ENCODE measurements around the gene TRAF3IP1.
A peak's percentile ranks its signal among the peaks of the same experiment; 100 is the strongest.
"Not testable (repeated sequence)": the region's sequence is repeated elsewhere in the genome, so short reads cannot be mapped to it uniquely, and the experiment has no call there.

The TRAF3IP1 gene

GRCh38 chr2:238344035-238344434, 23.7 kb downstream of the TRAF3IP1 start:
- DNase-seq = no peak

DNA sequence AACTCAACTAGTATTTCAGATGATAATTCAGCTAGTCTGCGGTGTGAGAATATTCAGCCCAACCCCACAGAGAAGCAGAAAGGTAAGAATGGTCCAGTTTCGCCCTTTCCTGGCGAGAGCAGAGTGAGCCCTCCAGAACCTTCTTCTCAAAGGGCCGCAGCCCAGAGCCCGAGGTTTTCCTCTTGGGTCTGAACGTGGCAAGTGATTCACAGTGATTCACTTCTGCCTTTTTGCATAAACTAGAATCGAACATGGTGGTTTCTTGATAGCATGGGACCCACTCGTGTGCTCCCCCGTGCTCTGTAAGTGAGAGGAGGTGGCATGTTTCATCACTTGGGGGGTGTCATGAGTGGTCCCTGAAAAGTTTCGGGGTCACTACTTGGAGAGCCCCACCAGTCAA, 24.2 kb downstream of the TRAF3IP1 start:
- DNase-seq = no peak

DNA sequence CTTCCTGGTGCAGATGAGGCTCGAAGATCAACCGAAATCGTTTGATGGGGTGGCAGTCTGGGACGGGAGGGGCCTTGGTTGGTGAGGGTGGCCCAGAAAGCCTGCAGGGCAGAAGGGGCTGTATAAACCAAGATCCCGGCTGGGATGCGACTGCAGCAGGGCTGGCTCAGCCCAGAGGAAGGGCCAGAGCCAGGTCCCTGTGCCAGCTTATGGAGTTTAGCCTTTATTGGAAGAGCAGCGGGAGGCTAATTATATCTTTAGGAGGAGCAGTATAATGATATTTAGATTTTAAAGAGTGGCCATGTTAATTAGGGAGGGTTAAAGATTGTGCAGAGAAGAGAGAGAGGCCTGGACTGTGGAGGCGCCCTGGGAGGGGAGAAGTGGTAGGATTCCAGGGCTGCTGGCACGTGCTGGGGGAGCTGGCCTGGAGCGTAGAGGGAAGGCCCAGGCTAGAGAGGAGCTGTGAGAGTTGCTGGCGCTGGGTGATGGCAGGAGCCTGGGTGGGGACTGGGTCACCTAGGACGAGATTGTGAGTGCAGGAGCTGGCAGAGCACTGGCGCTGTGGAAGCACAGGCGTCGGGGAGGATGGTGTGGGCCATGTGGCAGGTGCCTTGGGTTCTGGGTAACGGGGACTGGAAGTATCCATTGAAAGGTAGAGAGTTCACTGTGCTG, 25.1 kb downstream of the TRAF3IP1 start:
- DNase-seq = no peak

DNA sequence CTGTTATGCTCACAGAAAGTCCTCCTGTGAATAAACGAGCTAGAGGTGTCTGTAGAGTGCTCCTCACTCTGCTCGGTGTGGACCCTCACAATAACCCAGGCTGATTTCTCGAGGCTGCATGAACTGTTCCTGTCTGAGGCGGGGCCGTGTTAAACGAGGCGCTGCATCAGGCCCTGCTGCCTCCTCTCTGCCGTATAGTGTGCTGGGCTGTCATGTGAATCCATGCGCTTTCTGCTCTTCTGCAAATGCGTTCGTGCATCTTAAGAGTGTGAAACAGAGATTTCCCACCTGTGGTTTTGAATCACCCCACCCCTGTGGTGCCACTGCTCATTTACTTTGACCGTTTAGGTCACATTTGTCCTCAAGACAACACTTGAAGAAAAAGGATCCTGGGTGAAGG, 26.2 kb downstream of the TRAF3IP1 start:
- DNase-seq = no peak

GRCh38 chr2:238350150-238350897, 30.0 kb downstream of the TRAF3IP1 start:
- no peak for DNase-seq

- no peak for DNase-seq
Measured at GRCh38 chr2:238351315-238351714, 31.0 kb downstream of the TRAF3IP1 start.

DNA sequence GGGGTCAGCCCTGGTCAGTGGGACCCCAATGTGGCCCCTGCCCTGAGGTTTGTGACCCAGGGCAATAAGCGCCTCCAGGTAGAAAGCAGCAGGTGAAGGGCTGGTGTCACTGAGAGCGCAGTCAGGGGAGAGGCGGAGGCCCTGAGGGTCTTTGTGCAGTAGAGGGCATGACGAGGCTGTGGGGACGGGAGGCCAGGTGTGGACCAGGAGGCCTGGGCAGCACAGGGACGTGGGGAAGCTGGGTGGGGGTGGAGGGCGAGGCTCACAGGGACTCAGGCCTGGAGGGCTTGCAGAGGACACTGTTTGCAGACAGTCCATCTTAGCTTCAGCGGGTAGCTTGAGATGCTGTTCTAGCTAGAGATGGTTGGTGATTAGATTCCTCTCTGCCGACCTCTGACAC, 32.0 kb downstream of the TRAF3IP1 start:
- DNase-seq = no peak

- DNase-seq = no peak
Measured at GRCh38 chr2:238358769-238359168, 38.5 kb downstream of the TRAF3IP1 start.

DNA sequence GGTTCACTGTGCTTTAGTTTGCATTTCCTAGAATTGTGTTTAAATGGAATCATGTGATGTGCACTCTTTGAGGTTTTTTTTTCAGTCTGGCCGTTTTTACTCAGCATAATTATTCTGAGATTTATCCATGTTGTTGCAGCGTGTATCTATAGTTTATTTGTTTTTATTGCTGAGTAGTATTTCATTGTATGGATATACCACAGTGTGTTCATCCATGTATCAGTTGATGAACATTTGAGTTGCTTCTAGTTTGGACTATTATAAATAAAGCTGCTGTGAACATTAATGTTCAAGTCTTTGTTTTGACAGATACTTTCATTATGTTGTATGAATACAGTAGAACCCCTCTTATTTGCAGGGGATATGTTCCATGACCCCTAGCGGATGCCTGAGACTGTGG, 39.1 kb downstream of the TRAF3IP1 start:
- DNase-seq = no peak

DNA sequence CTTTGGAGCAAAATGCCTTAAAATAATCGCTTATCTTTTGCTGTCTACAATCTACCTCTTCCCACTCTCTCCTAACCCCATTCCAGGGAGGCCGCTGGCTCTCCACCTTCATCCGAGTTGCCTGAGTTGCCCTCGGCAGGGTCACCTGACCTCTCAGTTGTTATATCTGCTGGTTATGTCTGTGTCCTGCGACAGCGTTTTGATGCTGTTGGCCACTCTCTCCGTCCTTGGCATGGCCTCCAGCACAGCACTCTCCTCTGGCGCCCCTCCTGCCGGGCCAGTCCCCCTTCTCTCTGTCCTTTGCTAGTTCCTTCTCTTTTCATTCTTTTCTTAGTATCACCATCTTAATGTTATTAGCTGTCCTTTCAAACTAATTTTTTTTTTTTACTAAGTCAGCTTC, 41.6 kb downstream of the TRAF3IP1 start:
- DNase-seq = no peak

DNA sequence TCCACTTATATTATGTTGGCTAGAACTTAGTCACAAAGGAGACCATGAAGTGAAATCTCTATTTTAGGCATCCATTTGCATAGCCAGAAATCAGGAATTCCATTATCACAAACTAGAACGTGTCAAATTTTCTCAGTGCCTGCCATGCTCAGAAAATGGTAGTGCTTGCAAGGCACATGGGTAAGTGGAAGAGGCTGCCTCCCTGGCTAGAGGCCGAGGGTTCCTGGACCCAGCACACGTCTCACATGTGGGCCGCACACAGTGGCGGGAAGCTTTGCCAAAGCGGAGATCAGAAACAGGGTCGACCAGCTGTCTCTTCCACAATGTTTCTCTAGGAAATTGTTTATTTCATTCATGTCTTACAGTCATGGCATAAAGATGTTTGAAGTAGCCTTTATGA, 42.3 kb downstream of the TRAF3IP1 start:
- DNase-seq = no peak

GRCh38 chr2:238369591-238370040, 49.3 kb downstream of the TRAF3IP1 start:
- no peak for DNase-seq

GRCh38 chr2:238370094-238370822, 49.9 kb downstream of the TRAF3IP1 start:
- DNase-seq = no peak

- peak; percentile 81 to 90 (median 87) for DNase-seq
Measured at GRCh38 chr2:238370823-238371372, 50.6 kb downstream of the TRAF3IP1 start.

DNA sequence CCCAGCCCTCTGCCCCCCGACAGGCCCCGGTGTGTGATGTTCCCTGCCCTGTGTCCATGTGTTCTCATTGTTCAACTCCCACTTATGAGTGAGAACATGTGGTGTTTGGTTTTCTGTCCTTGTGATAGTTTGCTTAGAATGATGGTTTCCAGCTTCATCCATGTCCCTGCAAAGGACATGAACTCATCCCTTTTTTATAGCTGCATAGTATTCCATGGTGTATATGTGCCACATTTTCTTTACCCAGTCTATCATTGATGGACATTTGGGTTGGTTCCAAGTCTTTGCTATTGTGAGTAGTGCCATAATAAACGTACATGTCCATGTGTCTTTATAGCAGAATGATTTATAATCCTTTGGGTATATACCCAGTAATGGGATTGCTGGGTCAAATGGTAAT, 52.0 kb downstream of the TRAF3IP1 start:
- not testable (repeated sequence) for DNase-seq

- DNase-seq = peak; percentile 68 to 91 (median 80)
Measured at GRCh38 chr2:238376884-238377391, 56.6 kb downstream of the TRAF3IP1 start.

DNA sequence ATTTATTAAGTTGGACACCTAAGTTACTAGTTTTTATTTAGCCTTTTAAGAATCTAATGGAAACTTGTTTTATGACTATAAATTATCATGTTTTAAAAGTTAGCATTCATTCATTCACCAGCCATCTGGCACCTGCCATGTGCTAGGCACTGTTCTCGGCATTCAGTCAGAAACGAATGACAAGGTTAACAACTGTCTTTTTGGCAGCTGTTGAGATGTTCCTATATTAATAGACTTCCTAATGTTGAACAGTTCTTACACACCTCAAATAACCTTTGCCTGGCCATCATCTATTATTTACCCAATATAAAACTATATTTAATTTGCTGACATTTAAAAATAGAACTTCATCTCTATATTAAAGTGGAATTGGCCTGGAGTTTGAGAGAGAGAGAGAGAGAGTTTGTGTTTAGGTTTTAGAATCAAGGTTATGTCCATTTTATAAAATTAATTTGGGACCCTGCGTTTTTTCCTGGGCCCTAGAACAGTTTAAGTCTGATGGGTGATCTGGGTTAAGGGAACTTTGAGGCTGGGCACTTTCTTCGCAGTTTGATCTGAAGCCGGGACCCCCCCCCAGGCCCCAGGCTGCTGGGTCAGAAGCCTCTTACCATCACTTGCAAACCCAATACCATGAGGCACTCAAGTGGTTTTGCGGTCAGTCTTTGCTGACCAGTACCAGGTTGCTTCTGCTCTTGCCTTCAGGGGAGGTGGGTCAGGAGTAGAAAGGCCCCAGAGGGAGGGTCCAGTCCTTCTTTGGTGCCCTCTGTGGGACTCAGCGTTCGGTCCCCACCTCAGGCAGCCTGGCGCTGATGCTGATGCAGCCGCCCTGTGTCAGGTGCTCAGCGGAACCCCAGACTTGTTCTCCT, 58.1 kb downstream of the TRAF3IP1 start:
- no peak for DNase-seq

- DNase-seq = peak; percentile 58 to 78 (median 74)
Measured at GRCh38 chr2:238379096-238379810, 58.9 kb downstream of the TRAF3IP1 start.

DNA sequence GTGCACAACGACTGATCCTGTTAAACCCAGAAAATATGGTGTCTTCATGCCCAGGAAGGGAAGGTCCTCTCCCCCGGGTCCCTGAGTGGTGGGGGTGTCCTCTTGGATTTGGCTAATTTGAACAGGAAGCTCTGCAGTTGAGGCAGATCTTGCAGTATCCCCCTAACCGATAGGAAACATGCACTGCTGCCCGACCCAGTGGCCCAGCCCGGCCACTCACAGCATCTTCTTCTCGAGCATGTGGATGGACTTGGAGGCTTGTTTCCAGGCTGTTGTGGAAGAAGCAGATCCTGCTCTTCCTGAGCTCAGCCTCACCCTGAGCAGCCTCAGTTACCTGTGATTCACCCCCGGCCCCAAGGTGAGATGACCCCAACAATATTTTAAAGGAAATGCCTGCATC, 60.0 kb downstream of the TRAF3IP1 start:
- no peak for DNase-seq

GRCh38 chr2:238380785-238381184, 60.5 kb downstream of the TRAF3IP1 start:
- no peak for DNase-seq

Measured in suppressor macrophage (primary cell).